GM18507 (cell line): ENCODE data around the gene NCBP3.

Source experiments
- DNase-seq: peaks from one replicate; pipeline ENCODE4 v3.0.0; 2011; ENCODE audit warnings: low read depth; ENCODE audit not compliant: insufficient read length; ENCODE audit errors: extremely low spot score
- FAIRE-seq: peaks from 2 replicates; lab custom pipeline; 2011; peaks lifted over from hg19 to GRCh38; lab: Jason Lieb, UNC

The NCBP3 gene

DNA sequence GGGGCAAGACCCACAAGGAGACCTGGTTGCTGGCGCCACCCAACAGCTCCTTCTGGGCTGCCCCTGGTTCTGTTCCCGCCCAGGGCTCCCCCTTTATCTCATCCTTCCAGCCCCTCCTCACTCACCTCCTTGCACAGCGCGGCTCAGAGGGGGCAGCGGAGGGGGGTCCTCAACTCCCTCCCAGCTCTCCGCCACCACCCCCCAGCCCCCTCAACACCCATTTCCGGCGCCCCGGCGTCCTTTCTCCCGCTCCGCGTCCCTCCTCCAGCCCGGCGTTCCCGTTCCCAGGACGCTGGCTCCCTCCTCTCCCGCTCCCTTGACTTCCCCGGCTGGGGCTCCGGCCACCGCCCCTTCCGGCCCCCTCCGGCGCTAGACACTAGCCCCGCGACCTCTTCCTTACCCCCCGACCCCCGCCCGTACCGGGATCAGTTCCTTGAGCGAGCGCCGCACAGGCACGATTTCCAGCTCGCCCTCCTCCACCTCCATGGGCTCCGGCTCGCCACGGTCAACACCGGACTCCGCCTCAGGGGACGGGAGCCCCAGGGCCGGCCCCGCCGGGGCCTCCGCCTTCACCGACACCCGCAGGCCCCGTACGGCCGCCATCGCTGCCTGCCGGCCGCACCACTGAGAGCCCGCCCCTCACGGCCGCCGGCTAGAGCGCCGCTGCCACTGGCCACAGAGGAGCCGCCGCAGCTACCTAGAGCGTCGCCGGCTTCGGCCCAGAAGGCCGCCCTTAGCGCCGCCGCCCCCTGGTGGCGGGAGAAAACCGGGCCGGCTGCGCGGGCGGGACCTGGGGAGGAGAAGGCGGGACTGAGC, at the start of gene NCBP3:
TSS of gene NCBP3 (minus strand) at position 626 of the 816 bp plus-strand sequence. CDS start at position 603, 23 bp downstream.
- FAIRE-seq = peak; percentile 94

DNA sequence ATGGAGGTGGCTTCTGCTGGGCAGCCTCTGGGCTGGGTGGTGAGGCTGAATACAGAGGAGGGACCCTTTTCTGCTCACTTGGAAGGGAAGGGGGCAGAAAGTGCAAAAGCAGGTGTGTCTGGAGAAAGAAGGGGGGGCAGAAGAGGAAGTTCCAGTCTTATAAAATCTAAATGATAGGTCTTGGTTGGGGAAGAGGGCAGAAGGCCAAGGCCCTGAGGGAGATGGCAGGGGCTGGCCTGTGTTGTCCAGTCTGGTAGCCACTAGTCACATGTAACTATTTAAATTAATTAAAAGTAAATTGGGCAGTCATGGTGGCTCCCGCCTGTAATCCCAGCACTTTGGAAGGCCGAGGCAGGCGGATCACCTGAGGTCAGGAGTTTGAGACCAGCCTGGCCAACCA, 49.3 kb upstream of the NCBP3 start:
- no peak for FAIRE-seq
- no peak for DNase-seq

More for the DNA sequence above, at the start of gene NCBP3:
- DNase-seq = peak; percentile 97

GRCh38 chr17:3894911-3895343, 48.9 kb upstream of the NCBP3 start:
- no peak for DNase-seq
- no peak for FAIRE-seq

GRCh38 chr17:3894188-3894587, 48.1 kb upstream of the NCBP3 start:
- no peak for FAIRE-seq
- no peak for DNase-seq

DNA sequence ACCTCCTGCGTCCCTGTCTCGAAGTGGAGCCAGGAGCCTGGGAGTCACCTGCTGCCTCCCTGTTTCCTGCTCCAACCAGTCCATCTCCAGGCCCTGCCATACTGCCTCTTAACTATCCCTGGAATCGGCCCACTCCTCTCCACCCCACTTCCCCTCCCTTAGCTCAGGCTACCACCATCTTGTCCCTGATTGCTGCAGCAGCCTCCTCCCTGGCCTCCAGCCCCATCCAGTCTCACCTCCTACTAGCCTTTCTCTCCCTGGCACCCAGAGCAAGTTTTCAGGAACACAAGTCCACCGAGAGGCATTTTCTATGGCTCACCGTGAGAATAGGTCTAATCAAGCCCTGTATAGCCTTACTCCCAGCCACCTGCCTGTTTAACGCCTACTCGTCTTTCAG, 47.7 kb upstream of the NCBP3 start:
- FAIRE-seq = no peak
- no peak for DNase-seq

GRCh38 chr17:3893003-3893719, 47.1 kb upstream of the NCBP3 start, which contains the start of gene CAMKK1:
Gene CAMKK1, minus strand, starts transcription at chr17:3893053. Its CDS starts 7,366 bp downstream, at chr17:3885687.
- DNase-seq (peak; percentile 97), FAIRE-seq (peak; percentile 84)

DNA sequence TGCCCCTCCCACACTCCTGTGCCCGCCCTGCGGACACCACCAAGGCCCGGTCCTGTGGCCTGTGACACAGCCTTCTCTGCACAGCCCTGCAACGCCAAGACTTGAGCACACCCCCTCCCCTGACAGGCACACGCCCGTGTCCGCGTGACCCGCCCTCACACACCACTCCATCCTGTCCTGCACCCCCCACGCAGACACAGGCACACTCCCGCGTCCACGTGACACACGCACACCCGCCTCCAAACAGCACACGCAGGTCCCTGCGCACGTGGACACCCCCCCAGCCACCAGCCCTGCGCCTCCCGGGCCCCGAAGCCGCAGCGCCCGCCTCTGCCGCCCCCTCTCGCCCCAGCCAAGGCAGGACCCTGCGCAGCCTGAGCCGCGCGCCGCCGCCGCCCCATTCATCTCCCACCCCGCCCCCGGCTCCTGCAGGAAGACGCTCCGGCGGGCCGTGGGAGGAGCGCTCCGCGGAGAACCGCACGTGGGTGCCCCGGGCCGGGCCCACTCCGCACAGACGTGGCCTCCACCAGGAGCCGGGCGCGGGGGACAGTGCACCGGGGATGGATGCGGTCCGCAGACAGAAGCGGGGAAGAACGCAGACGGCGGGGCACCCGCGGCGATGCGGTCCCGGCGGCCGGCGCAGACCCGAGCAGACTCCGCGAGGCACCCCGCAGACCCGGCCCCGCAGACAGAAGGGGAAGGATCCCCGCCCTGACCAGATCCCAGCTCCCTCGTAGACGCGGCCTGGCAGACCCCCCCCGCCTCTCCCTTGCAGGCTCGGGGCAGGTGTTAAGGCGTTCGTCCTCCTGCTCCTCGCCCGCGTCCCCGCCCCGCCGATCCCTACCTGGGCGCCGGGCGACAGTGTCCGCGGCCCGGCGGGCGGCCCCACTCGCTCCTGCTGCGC, 46.3 kb upstream of the NCBP3 start:
- DNase-seq (no peak), FAIRE-seq (no peak)

DNA sequence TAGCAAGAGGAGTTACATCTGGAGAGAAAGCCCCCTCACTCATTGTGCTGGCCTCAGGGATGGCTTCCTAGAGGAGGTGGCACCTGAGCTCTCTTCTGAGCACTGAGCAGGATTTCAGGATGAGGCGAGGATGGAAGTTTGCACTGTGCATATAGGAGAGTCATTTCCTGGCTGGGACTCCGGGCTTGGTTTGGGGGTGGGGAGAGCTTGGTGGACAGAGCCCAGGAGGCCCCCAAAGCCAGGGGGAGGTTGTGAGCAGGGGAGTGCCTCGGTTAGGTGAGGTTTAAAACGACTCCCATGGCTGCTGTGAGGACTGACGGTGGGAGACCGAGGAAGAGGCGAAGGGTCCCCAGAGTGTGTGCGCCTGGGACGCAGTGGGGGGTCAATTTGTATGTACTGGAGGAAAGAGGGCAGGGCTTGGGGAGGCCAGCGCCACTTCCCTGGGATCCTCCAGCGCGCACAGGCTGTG, 45.6 kb upstream of the NCBP3 start:
- no peak for DNase-seq
- no peak for FAIRE-seq

DNA sequence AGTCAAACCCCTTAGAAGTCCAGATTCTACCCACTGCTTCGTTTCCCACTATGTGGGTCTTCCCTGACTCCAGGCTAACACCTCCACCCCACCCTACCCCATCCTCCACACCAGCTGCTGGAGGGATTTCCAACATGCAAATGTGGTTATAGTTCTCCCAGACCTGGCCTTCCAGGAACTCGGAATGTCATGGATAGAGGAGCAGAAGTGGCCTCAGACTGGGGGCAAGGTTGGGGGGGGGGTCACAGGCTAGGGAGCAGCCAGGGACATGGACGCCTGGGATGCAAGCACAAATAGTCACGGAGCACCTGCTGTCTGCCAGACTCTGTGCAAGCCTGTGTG, 44.8 kb upstream of the NCBP3 start:
- no peak for FAIRE-seq
- no peak for DNase-seq

GRCh38 chr17:3890082-3890877, 44.2 kb upstream of the NCBP3 start:
- no peak for FAIRE-seq
- DNase-seq = no peak

GRCh38 chr17:3889325-3890012, 43.4 kb upstream of the NCBP3 start:
- DNase-seq (no peak), FAIRE-seq (no peak)

DNA sequence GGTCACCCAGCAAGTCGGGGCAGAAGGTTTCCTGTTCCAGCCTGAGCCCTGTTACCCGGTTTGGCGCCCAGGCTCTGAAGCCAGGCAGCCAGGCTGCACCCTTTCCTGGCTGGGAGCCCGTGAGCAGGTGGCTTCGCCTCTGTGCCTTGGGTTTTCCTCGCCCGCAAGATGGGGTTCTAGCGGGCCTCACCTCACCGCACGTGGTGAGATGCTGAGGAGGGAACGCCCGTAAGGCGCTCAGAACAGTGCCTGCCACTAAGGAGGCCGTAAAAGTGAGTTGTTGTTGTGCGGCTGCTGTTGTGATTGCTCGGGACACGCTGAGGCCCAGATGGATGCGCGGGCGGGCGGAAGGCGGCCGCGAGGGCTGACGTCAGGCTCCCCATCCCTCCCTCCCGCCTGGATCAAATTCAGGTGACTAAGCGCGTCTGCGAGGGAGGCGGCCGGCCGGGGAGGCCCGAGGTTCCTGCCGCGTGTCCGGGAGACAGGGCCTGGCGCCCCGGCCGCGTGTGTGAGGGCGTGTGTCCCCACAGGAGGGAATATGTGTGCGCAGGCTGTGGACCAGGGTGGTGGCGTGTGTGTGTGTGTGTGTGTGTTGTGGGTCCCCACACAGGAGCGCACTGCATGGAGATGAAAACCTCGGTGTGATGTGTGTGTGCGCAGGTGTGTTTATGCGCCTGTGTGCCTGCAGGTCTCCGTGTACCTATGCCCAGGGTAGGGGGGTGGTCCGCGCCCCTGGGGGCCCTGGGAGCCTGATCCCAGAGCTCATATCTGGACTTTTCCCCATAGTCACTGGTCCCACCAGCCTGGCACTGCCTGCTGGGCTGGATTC, 42.5 kb upstream of the NCBP3 start:
- FAIRE-seq = no peak
- DNase-seq = no peak

- FAIRE-seq = no peak
- DNase-seq = no peak
Observed at GRCh38 chr17:3887804-3888203, 41.8 kb upstream of the NCBP3 start.

GRCh38 chr17:3887394-3887793, 41.3 kb upstream of the NCBP3 start:
- no peak for FAIRE-seq
- no peak for DNase-seq

DNA sequence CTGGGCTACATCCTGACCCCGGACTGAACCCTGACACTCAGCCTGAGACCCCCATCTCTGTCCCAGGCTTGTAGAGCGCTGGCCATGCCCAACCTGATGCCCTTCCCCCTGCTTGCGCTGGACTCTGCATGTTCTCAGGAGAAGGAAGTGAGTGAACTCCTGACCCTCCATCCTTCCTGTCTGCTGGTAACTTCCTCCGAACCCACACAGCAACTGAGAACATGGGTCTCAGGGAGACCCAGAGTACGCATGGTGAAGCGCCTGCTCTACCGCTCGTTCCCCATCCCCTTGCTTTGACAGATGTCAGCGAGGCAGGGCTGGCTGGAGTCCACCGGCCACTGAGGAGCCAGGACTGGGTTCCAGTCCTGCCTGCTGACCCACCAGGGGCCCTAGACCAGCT, 40.7 kb upstream of the NCBP3 start:
- peak; percentile 51 for FAIRE-seq
- no peak for DNase-seq

DNA sequence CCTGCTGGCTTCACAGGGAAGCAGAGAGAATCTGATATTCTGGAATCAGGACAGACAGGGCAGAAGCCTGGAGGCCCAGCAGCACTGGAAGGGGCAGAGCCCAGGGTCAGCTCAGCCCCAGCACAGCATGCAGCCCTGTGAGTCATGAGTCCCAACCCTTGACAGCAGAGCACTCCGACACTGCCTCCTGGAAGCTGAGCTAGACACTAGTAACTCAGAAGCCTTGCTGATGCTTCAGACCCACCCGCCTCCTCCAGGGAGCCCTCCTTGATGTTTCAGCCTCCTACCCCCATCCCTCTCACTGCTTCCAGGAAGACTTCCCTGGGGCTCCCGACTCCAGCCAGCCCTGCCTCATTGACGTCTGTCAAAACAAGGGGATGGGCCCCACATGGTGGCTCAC, 39.9 kb upstream of the NCBP3 start:
- FAIRE-seq (no peak), DNase-seq (no peak)

- DNase-seq = no peak
- FAIRE-seq = no peak
Observed at GRCh38 chr17:3885271-3885670, 39.2 kb upstream of the NCBP3 start.

GRCh38 chr17:3884188-3884587, 38.1 kb upstream of the NCBP3 start:
- DNase-seq (no peak), FAIRE-seq (no peak)
